C1 segment of cervical spinal cord (tissue), 14 donors: Measurements from ENCODE around the gene ARL6IP4.
A peak's percentile ranks its signal among the peaks of the same experiment; 100 is the strongest.

Source experiments
- DNase-seq, 14 donors: peaks; one replicate each; lab custom pipeline; 2025; lab: John Stamatoyannopoulos, UW

ARL6IP4 gene

GRCh38 chr12:122958198-122958888 is 22.1 kb upstream of the ARL6IP4 start:
- no peak for DNase-seq

DNA sequence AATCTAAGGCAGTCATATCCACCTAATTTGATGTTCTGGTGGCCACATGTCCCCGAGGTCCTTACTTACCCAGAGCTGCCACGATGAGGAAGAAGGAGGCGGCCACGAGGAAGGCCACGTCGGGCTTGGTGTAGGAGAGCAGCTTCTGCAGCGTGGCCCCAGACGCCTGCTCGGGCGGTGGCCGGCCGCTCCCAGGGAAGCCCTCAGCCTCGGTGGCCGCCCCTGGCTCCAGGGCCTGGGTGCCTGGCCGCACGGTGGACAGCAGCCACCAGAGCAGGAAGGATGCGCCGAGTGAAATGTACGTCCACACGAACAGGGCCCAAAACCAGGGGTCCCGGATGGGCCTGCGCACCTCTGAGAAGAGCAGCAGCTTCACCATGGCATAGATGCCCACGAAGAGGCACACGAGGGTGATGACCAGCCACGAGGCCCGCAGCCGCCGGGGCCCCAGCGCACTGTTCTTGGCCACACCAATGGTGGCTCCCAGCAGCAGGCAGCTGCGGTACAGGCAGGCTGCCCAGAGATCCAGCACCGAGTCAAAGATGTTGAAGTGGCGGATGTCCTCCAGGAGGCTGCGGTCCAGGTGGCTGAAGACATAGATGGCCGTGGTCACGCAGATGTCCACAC is 20.8 kb upstream of the ARL6IP4 start:
- no peak for DNase-seq

- no peak for DNase-seq
Observed at GRCh38 chr12:122960193-122960569, 20.3 kb upstream of the ARL6IP4 start.

DNA sequence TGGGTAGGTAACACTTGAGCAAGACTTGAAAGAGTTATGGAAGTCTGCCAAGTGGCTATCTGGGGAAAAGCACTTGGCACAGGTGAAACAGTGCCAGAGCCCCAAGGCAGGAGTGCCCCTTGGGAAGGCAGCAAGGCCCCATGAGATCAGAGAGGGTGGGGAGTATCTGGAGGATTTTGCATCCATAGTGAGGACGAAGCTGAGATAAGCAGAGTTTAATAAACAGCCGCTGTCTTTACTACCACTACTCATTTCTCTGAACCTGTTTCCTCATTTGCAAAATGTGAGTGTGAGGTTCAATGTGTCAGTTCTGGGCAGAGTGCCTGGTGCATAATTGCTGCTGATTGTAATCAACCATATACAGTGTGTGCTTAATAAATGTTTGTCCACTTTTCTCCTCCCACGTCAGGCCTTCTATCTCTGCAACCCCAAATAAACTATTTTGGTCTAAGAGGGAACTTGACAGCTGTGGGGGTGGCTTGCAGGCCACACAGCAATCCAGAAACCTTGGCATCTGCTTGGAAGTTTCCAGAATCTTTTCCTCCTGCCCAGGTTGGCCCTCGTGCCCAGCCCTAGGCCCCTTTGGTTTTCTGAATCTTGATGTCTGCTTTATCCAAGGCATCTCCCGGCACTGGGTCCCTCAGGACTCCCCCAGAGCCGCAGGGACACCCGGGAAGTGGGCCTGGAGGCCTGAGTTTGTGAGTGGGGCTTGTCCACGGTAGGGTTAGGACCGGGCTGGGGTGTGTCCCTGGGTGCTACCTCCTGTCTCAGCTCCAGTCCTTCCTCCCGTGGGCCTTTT is 18.8 kb upstream of the ARL6IP4 start:
- no peak for DNase-seq

- DNase-seq, result peak in 8 of 14 donors; percentile 13 to 56 (median 30)
Observed at GRCh38 chr12:122963941-122964265, 16.6 kb upstream of the ARL6IP4 start.

DNA sequence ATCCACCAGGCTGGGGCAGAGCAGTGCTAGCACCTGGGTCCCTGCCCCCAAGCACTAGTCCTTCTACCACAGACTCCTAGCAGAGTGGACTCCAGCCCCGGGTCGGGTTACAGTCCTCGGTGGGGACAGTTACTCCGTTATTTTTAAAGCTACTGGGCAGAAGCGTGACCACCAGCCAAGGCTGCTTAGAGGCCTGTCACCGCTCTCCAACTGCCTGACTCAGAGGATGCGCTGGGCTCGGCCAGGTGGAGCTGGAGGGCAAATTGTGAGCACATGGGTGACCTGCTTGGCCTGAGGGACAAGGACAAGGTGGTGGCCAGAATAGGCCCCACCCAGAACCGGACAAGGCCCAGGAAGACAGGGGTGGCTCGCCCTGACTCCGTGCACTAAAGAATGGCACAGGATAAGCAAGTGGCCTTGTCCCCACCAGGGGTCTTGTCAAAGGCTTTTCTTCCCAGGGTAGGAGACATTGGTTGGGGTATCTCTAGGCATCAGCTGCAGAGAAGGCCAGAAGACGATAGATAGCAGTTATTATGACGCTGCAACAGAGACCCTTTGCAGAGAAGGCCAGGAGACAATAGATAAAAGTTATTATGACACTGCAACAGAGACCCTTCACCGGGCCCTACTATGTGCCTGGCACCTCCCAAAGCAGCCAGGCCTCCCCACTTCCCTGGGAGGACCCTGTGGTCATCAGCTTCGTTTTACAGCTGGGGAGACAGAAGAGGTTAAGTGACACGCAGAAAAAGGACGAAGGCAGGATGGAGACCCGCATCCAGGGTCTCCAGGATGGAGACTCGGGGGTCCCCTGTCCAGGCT is 15.8 kb upstream of the ARL6IP4 start:
- no peak for DNase-seq

GRCh38 chr12:122965321-122965751 is 15.1 kb upstream of the ARL6IP4 start:
- DNase-seq, result peak in 1 of 14 donors; percentile 25

GRCh38 chr12:122965851-122966742 is 14.4 kb upstream of the ARL6IP4 start, which contains the start of gene ABCB9:
TSS of gene ABCB9 (minus strand) at chr12:122966463. CDS start at chr12:122960235, 6,228 bp downstream.
- peak; percentile 41 to 93 (median 81) for DNase-seq

GRCh38 chr12:122966743-122967550 is 13.5 kb upstream of the ARL6IP4 start:
- DNase-seq, result no peak

- DNase-seq, result no peak
Observed at GRCh38 chr12:122968104-122968503, 12.4 kb upstream of the ARL6IP4 start.

DNA sequence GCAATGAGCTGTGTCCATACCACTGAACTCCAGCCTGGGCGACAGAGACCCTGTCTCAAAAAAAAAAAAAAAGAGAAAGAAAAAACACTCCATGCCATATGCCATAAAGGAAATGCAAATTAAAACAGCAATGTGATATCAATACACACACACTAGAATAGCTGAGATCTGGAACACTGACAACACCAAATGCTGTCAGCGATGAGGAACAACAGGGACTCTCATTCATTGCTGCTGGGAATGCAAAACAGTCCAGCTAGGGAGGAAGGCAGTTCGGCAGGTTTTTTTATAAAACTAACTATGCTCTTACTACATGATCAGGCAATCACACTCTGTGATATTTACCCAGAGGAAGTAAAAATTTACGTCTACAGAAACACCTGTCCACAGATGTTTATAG is 10.8 kb upstream of the ARL6IP4 start:
- DNase-seq, result peak in 1 of 14 donors; percentile 3

DNA sequence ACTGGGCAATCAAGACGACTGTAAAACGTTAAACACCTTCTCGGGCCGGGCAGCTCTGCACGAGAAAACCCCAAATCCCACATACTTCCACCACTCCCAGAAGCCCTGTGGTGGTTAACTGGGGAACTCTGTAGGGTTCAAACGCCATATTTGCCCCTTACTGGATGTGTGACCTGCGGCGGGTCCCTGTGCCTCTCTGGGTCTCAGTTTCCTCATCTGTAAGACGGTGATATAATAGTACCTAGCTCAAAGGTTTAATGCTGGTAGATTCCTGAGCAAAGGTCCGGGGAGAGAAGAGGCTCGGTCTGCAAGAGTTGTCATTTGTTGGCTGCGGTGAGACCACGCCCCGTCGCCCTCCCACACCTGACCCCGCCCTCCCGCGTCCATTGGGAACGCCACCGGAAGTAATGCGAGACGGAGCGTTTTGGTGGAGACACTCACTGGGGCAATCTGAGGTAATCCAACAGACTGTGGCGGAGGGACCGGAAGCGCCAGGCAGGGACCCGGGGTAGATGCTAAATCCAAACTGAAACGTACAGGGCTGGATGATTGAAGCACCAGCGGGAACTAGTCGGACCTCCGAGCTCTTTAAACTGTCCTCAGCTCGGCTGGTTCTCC is 6.1 kb upstream of the ARL6IP4 start:
- peak; percentile 84 to 99 (median 98) for DNase-seq

DNA sequence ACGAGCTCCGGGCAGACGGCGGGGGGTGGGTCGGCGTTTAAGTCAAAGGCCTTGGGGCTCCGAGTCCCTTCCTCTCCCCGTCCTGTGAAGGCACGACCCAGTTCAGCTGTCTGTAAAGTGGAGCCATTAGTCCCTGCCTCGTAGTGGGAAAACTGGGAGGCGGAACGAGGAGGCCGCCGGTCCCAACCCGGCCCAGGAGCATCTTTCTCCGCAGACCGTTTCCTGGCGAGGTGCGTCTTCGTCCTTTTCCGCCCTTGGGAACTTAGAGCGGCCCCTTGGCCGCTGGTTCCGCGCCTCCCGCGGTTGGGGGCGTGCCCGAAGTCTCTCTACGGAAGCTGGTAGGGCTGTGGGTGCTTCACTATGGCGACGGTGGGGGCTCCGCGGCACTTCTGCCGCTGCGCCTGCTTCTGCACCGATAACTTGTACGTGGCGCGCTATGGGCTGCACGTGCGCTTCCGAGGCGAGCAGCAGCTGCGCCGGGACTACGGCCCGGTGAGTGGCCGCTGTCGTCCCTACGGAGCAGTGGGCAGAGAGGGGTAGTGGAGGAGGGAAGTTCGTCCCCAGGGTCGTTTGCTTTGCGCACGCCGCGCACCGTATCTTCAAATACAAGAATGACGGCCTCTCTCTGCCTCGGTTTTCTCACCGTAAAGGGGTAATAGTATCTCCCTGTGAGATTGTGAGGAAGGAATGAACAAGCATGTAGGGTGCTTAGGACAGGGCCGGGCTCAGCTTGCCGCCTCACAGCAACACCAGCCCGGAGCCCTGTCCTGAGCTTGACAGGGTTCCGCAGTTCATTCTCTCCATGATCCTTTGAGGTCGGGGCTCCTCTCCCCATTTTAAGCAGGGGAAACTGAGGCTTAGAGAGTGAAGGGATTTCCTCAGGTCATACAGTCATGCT is 5.3 kb upstream of the ARL6IP4 start, which contains the start of gene OGFOD2:
Gene OGFOD2, plus strand, starts transcription at position 353 of the 898 bp plus-strand sequence. Its CDS starts 8 bp downstream, at position 361.
- peak; percentile 62 to 91 (median 86) for DNase-seq

- no peak for DNase-seq
Observed at GRCh38 chr12:122975790-122976647, 4.5 kb upstream of the ARL6IP4 start.

DNA sequence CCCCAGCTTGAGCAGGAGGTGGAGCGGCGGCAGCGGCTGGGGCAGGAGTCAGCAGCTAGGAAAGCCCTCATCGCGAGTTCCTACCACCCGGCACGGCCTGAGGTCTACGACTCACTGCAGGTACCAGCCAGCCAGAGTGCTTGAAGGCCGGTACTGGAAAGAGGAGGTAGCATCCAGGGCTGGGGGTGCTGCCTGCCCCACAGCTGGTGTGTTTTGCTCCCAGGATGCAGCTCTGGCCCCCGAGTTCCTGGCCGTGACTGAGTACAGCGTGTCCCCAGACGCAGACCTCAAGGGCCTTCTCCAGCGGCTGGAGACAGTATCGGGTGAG is 3.9 kb upstream of the ARL6IP4 start:
- no peak for DNase-seq

- no peak for DNase-seq
Observed at GRCh38 chr12:122977153-122977552, 3.3 kb upstream of the ARL6IP4 start.
